Liver (tissue), 9 donors: Measurements from ENCODE around the gene L3MBTL3. TPM values are rescaled to one million over a fixed set of nuclear protein-coding genes. Genes with fewer than 3 reads are reported as not detected.

Source experiments
- DNase-seq: peaks from one replicate; pipeline ENCODE4 v3.0.0-alpha.2; 2017; ENCODE audit warnings: low spot score
- H3K27ac ChIP-seq, 2 donors: one replicate each; pipeline ENCODE4 v1.7.0; 2013; ENCODE audit warnings: inconsistent platforms in 2 of 2, low read length in 2 of 2, control low read depth in 1 of 2, low read depth in 1 of 2, mild to moderate bottlenecking in 1 of 2
- H3K27me3 ChIP-seq, 4 donors: one replicate each; pipeline versions ENCODE4 v1.6.1 to v1.7.0; 2013; ENCODE audit warnings: low read length in 3 of 4, inconsistent platforms in 1 of 4, mild to moderate bottlenecking in 1 of 4, moderate library complexity in 1 of 4; ENCODE audit not compliant: control insufficient read depth in 4 of 4, insufficient read depth in 4 of 4
- H3K36me3 ChIP-seq, 4 donors: one replicate each; pipeline versions ENCODE4 v1.6.1 to v1.7.0; 2013; ENCODE audit warnings: low read length in 3 of 4, mild to moderate bottlenecking in 3 of 4, low read depth in 1 of 4, moderate library complexity in 1 of 4; ENCODE audit not compliant: control insufficient read depth in 4 of 4, insufficient read depth in 3 of 4
- H3K4me1 ChIP-seq, 4 donors: one replicate each; pipeline versions ENCODE4 v1.6.1 to v1.7.0; 2013; ENCODE audit warnings: low read length in 3 of 4, mild to moderate bottlenecking in 3 of 4, moderate library complexity in 1 of 4; ENCODE audit not compliant: control insufficient read depth in 4 of 4, insufficient read depth in 4 of 4
- H3K4me3 ChIP-seq, 3 donors: one replicate each; pipeline versions ENCODE4 v1.6.1 to v1.7.0; 2013; ENCODE audit warnings: low read length in 3 of 3, control low read depth in 1 of 3, low read depth in 1 of 3, mild to moderate bottlenecking in 1 of 3
- H3K9ac ChIP-seq, 2 donors: one replicate each; pipeline ENCODE4 v1.7.0; 2013; ENCODE audit warnings: low read length in 2 of 2, mild to moderate bottlenecking in 2 of 2, moderate library complexity in 2 of 2, control low read depth in 1 of 2, low read depth in 1 of 2
- H3K9me3 ChIP-seq, 4 donors: one replicate each; pipeline versions ENCODE4 v1.6.1 to v1.7.0; 2013; ENCODE audit warnings: low read length in 3 of 4; ENCODE audit not compliant: control insufficient read depth in 4 of 4
- CTCF ChIP-seq: fragments of 150-350 bp; IDR thresholded peaks from 2 replicates; pipeline ENCODE4 v1.5.1; 2017; ENCODE audit warnings: improper control_type of control experiment, low read depth, low read length; ENCODE audit not compliant: missing input control
- EGR1 ChIP-seq, 2 donors: IDR thresholded peaks; 2 replicates each; pipeline ENCODE4 v1.6.1; 2016 to 2018; ENCODE audit warnings: antibody characterized with exemption in 2 of 2, low read depth in 2 of 2
- FOXA1 ChIP-seq: IDR thresholded peaks from 2 replicates; pipeline ENCODE4 v1.6.1; 2016; ENCODE audit warnings: antibody characterized with exemption
- FOXA2 ChIP-seq: IDR thresholded peaks from 2 replicates; pipeline ENCODE4 v1.6.1; 2016; ENCODE audit warnings: antibody characterized with exemption
- GABPA ChIP-seq, 2 donors: IDR thresholded peaks in 1 of 2; conservative IDR thresholded peaks in 1 of 2; 2 replicates each; pipeline ENCODE4 v1.6.1; 2016; ENCODE audit warnings: antibody characterized with exemption in 2 of 2, mild to moderate bottlenecking in 1 of 2, moderate library complexity in 1 of 2
- HNF4A ChIP-seq, 2 donors: conservative IDR thresholded peaks; 2 replicates each; pipeline ENCODE4 v1.6.1; 2016; ENCODE audit warnings: antibody characterized with exemption in 2 of 2, mild to moderate bottlenecking in 2 of 2
- HNF4G ChIP-seq: IDR thresholded peaks from 2 replicates; pipeline ENCODE4 v1.6.1; 2016; ENCODE audit warnings: antibody characterized with exemption
- JUND ChIP-seq, 2 donors: IDR thresholded peaks; 2 replicates each; pipeline ENCODE4 v1.6.1; 2016; ENCODE audit warnings: antibody characterized with exemption in 2 of 2
- MAX ChIP-seq: IDR thresholded peaks from 2 replicates; pipeline ENCODE4 v1.6.1; 2016; ENCODE audit warnings: antibody characterized with exemption
- NR2F2 ChIP-seq: IDR thresholded peaks from 2 replicates; pipeline ENCODE4 v1.6.1; 2016; ENCODE audit warnings: antibody characterized with exemption
- RAD21 ChIP-seq, 2 donors: IDR thresholded peaks; 2 replicates each; pipeline ENCODE4 v1.6.1; 2016; ENCODE audit warnings: antibody characterized with exemption in 2 of 2, mild to moderate bottlenecking in 2 of 2
- REST ChIP-seq: IDR thresholded peaks from 2 replicates; pipeline ENCODE4 v1.6.1; 2016; ENCODE audit warnings: antibody characterized with exemption, mild to moderate bottlenecking
- RXRA ChIP-seq, 2 donors: IDR thresholded peaks; 2 replicates each; pipeline ENCODE4 v1.6.1; 2017 to 2018; ENCODE audit warnings: antibody characterized with exemption in 2 of 2, mild to moderate bottlenecking in 1 of 2
- SP1 ChIP-seq: IDR thresholded peaks from 2 replicates; pipeline ENCODE4 v1.6.1; 2018; ENCODE audit warnings: antibody characterized with exemption, mild to moderate bottlenecking
- TAF1 ChIP-seq: conservative IDR thresholded peaks from 2 replicates; pipeline ENCODE4 v1.6.1; 2016; ENCODE audit warnings: antibody characterized with exemption, mild to moderate bottlenecking
- YY1 ChIP-seq: IDR thresholded peaks from 2 replicates; pipeline ENCODE4 v1.6.1; 2016; ENCODE audit warnings: antibody characterized with exemption, mild to moderate bottlenecking
- ZBTB33 ChIP-seq: IDR thresholded peaks from 2 replicates; pipeline ENCODE4 v1.6.1; 2016; ENCODE audit warnings: antibody characterized with exemption
- WGBS: extraction: QIAGEN DNeasy Blood & Tissue Kit; methylation state at CpG from one replicate; pipeline ENCODE4 v1.1.7; 2013; 5-methylcytosine and 5-hydroxymethylcytosine counted together
- polyA plus RNA-seq, 2 donors: library from polyadenylated mRNA; stranded (reverse) in 1 of 2; unstranded in 1 of 2; fragments of 200-250 nt in 1 of 2; fragments of >200 nt in 1 of 2; fragmentation: Nextera tagmentation in 1 of 2; extraction: Ambion mirVana in 1 of 2; gene quantifications; one replicate each; pipeline versions ENCODE4 v1.2.1 to v1.2.3, GENCODE V29; 2013 to 2015
- total RNA-seq, 2 donors: library from RNA; depleted of rRNA; stranded (reverse); fragments of >200 nt; gene quantifications; one replicate each; pipeline ENCODE4 v1.2.3, GENCODE V29; 2014
- donor health status: healthy.
- donor health status: healthy.
- donor health status: healthy.
- donor health status: healthy.
- donor health status: healthy.

L3MBTL3 gene
- total and polyA plus RNA-seq, 4 donors = 1.9 to 9.2 (median 3.7) TPM

GRCh38 chr6:129992881-129993280 is 25.5 kb upstream of the L3MBTL3 start:
- Histone ChIP-seq H3K36me3 (no peaks in the 10 kb centered on the region), H3K4me3 (no peak overlapping the region), H3K27me3 (peaks cover 0 to 5% (median 0%) of the 10 kb centered on the region in 4 donors), H3K9me3 (no peaks in the 10 kb centered on the region), H3K4me1 (no peaks in the 10 kb centered on the region), H3K9ac (no peak overlapping the region), H3K27ac (no peak overlapping the region)
- TF ChIP-seq MAX (no peak), RAD21 (IDR thresholded peaks at IDR 0.05) (no peak), EGR1 (IDR thresholded peaks at IDR 0.05; ENCODE audit: low read depth in 2 of 2) (no peak), YY1 (no peak), GABPA (IDR thresholded peaks at IDR 0.05 in 1 of 2, conservative IDR thresholded peaks at IDR 0.05 in 1 of 2) (no peak), FOXA1 (no peak), HNF4A (conservative IDR thresholded peaks at IDR 0.05) (no peak), ZBTB33 (no peak), CTCF (no peak), FOXA2 (no peak), HNF4G (no peak), RXRA (IDR thresholded peaks at IDR 0.05) (no peak), SP1 (no peak), NR2F2 (no peak)
- no peak for DNase-seq
- WGBS = 77% methylated on average over 3 of the region's 3 CpGs

GRCh38 chr6:129994410-129994809 is 24.0 kb upstream of the L3MBTL3 start:
- H3K9me3 ChIP-seq = no peaks in the 10 kb centered on the region

More at GRCh38 chr6:129994410-129994809, 24.0 kb upstream of the L3MBTL3 start:
- no peak for DNase-seq
- Histone ChIP-seq H3K27ac (no peak overlapping the region), H3K4me1 (no peaks in the 10 kb centered on the region), H3K36me3 (no peaks in the 10 kb centered on the region), H3K9ac (no peak overlapping the region), H3K4me3 (no peak overlapping the region), H3K27me3 (peaks cover 0 to 5% (median 0%) of the 10 kb centered on the region in 4 donors)
- TF ChIP-seq TAF1 (no peak), ZBTB33 (no peak), REST (no peak), FOXA2 (no peak), NR2F2 (no peak), HNF4G (no peak), RXRA (IDR thresholded peaks at IDR 0.05) (no peak), SP1 (no peak), JUND (IDR thresholded peaks at IDR 0.05) (no peak), CTCF (no peak), HNF4A (conservative IDR thresholded peaks at IDR 0.05) (no peak), EGR1 (IDR thresholded peaks at IDR 0.05; ENCODE audit: low read depth in 2 of 2) (no peak), YY1 (no peak)
- 90% methylated on average over 4 of the region's 4 CpGs for WGBS
